Endodermal cell (in vitro differentiated cells): ENCODE measurements around the gene CBLIF. TPM values are rescaled to one million over a fixed set of nuclear protein-coding genes. Genes with fewer than 3 reads are reported as not detected.
"Not testable (repeated sequence)": the region's sequence is repeated elsewhere in the genome, so short reads cannot be mapped to it uniquely, and the experiment has no call there.

Source experiments
- DNase-seq: peaks from one replicate; pipeline ENCODE4 v3.0.0-alpha.2; 2017
- H3K27ac ChIP-seq: 2 replicates; pipeline ENCODE4 v1.5.1; 2013; ENCODE audit warnings: mild to moderate bottlenecking, low read depth, low read length, moderate library complexity
- H3K27me3 ChIP-seq: 2 replicates; pipeline ENCODE4 v1.6.1; 2013; ENCODE audit warnings: mild to moderate bottlenecking, low read length, moderate library complexity; ENCODE audit not compliant: insufficient read depth, control insufficient read depth, poor library complexity, severe bottlenecking
- H3K36me3 ChIP-seq: 2 replicates; pipeline ENCODE4 v1.7.0; 2013; ENCODE audit warnings: mild to moderate bottlenecking, low read length, moderate library complexity; ENCODE audit not compliant: control insufficient read depth, insufficient read depth
- H3K4me1 ChIP-seq: one replicate; pipeline ENCODE4 v1.7.0; 2013; ENCODE audit warnings: low read length; ENCODE audit not compliant: control insufficient read depth, insufficient read depth
- H3K4me3 ChIP-seq: 2 replicates; pipeline ENCODE4 v1.5.1; 2013; ENCODE audit warnings: mild to moderate bottlenecking, low read length, moderate library complexity
- H3K9ac ChIP-seq: 2 replicates; pipeline ENCODE4 v1.6.1; 2013; ENCODE audit warnings: mild to moderate bottlenecking, low read length, moderate library complexity; ENCODE audit not compliant: poor library complexity, severe bottlenecking; ENCODE audit errors: extremely low read depth
- H3K9me3 ChIP-seq: 2 replicates; pipeline ENCODE4 v1.6.1; 2013; ENCODE audit warnings: mild to moderate bottlenecking, low read length, moderate library complexity; ENCODE audit not compliant: control insufficient read depth
- H3K27ac Mint-ChIP-seq: 2 replicates; pipeline ENCODE4 v1.8.0; 2020; ENCODE audit warnings: mixed read lengths
- H3K27me3 Mint-ChIP-seq: 2 replicates; pipeline ENCODE4 v1.8.0; 2021; ENCODE audit warnings: mild to moderate bottlenecking, mixed read lengths; ENCODE audit not compliant: insufficient read depth
- H3K36me3 Mint-ChIP-seq: 2 replicates; pipeline ENCODE4 v1.8.0; 2020; ENCODE audit warnings: low read depth, mixed read lengths
- H3K4me1 Mint-ChIP-seq: 2 replicates; pipeline ENCODE4 v1.8.0; 2020; ENCODE audit warnings: mixed read lengths
- H3K4me3 Mint-ChIP-seq: 2 replicates; pipeline ENCODE4 v1.8.0; 2020; ENCODE audit warnings: mild to moderate bottlenecking, moderate library complexity, mixed read lengths
- H3K9me3 Mint-ChIP-seq: 2 replicates; pipeline ENCODE4 v1.8.0; 2020; ENCODE audit warnings: mild to moderate bottlenecking, mixed read lengths
- WGBS, 2 experiments: methylation state at CpG; one replicate each; pipeline versions ENCODE4 v1.1.5 to v1.1.7; 2013; ENCODE audit warnings: missing lambda C conversion rate in 2 of 2, mixed read lengths in 1 of 2; ENCODE audit not compliant: insufficient coverage in 1 of 2, insufficient read length in 1 of 2; 5-methylcytosine and 5-hydroxymethylcytosine counted together
- total RNA-seq, 2 donors: library from RNA; stranded (reverse); fragmentation: NEBNext Ultra II Directional in 1 of 2; extraction: Animal tissue kit (Norgen Biotek cat#: 25700) in 1 of 2; gene quantifications; 2 replicates in 1 of 2; 3 replicates in 1 of 2; pipeline ENCODE4 v1.2.1, GENCODE V29; 2021
- TF ChIP-seq, protein P1 (sequence below): fragments of 200-600 bp; sonication (generic); conservative IDR thresholded peaks from 2 replicates; pipeline ENCODE4 v1.5.0; 2021; ENCODE audit warnings: antibody characterized with exemption, mild to moderate bottlenecking

The CBLIF gene
- total RNA-seq, 2 donors from 2014 or later, result not detected

GRCh38 chr11:59818572-59818971, 26.7 kb downstream of the CBLIF start:
- Histone ChIP-seq H3K9me3 (no peaks in the 10 kb centered on the region), H3K36me3 (no peaks in the 10 kb centered on the region), H3K4me1 (peaks cover 12% of the 10 kb centered on the region), H3K27ac (no peak overlapping the region), H3K27me3 (no peaks in the 10 kb centered on the region), H3K9ac (no peak overlapping the region), H3K4me3 (no peak overlapping the region)
- H3K4me1 Mint-ChIP-seq, result peaks cover 32% of the 10 kb centered on the region
- no peak overlapping the region for H3K4me3 Mint-ChIP-seq
- WGBS, 2 experiments, result 89 to 91% methylated on average over 4 of the region's 4 CpGs
- H3K9me3 Mint-ChIP-seq, result no peaks in the 10 kb centered on the region
- no peaks in the 10 kb centered on the region for H3K27me3 Mint-ChIP-seq
- H3K27ac Mint-ChIP-seq, result no peak overlapping the region
- no peak for DNase-seq
- no peaks in the 10 kb centered on the region for H3K36me3 Mint-ChIP-seq
- TF ChIP-seq, protein P1, sequence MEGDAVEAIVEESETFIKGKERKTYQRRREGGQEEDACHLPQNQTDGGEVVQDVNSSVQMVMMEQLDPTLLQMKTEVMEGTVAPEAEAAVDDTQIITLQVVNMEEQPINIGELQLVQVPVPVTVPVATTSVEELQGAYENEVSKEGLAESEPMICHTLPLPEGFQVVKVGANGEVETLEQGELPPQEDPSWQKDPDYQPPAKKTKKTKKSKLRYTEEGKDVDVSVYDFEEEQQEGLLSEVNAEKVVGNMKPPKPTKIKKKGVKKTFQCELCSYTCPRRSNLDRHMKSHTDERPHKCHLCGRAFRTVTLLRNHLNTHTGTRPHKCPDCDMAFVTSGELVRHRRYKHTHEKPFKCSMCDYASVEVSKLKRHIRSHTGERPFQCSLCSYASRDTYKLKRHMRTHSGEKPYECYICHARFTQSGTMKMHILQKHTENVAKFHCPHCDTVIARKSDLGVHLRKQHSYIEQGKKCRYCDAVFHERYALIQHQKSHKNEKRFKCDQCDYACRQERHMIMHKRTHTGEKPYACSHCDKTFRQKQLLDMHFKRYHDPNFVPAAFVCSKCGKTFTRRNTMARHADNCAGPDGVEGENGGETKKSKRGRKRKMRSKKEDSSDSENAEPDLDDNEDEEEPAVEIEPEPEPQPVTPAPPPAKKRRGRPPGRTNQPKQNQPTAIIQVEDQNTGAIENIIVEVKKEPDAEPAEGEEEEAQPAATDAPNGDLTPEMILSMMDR, result no peak

- H3K27me3 ChIP-seq, H3K36me3 Mint-ChIP-seq, H3K36me3 ChIP-seq, H3K27ac ChIP-seq, H3K27me3 Mint-ChIP-seq, H3K9me3 Mint-ChIP-seq, H3K9ac ChIP-seq, H3K4me3 ChIP-seq, DNase-seq, H3K9me3 ChIP-seq, H3K4me3 Mint-ChIP-seq, H3K27ac Mint-ChIP-seq: not testable (repeated sequence)
- H3K4me1 ChIP-seq, result peaks cover 12% of the 10 kb centered on the region
- H3K4me1 Mint-ChIP-seq, result peaks cover 32% of the 10 kb centered on the region
- 100% methylated on average over 1 of the region's 1 CpG for WGBS, 2 experiments
Observed at GRCh38 chr11:59816434-59816833, 28.9 kb downstream of the CBLIF start.

DNA sequence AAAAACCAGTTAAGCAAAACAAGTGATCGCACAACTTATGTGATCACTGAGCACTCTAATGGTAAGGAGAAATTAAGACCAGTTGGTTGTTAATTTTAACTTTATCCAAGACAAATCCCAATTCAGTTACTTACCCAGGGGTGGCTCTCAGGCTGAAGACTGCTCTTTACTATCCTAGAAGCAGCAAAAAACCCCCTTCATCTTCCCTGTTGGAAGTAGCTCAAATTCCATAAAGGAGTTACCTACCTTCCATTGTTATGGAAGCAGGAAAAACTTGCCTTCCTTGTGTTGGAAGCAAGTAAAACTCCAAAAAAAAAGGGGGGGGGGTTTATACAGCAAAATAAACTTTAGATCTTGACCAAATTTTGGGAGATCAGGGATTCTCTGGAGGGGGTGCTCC, 29.5 kb downstream of the CBLIF start:
- Histone ChIP-seq H3K9ac (no peak overlapping the region), H3K36me3 (no peaks in the 10 kb centered on the region), H3K27me3 (no peaks in the 10 kb centered on the region), H3K4me1 (peaks cover 12% of the 10 kb centered on the region), H3K4me3 (no peak overlapping the region), H3K9me3 (no peaks in the 10 kb centered on the region), H3K27ac (no peak overlapping the region)
- Mint-ChIP-seq H3K36me3 (no peaks in the 10 kb centered on the region), H3K27me3 (no peaks in the 10 kb centered on the region), H3K4me1 (peaks cover 32% of the 10 kb centered on the region), H3K27ac (no peak overlapping the region), H3K4me3 (peak overlapping the region; percentile 24), H3K9me3 (no peaks in the 10 kb centered on the region)
- TF ChIP-seq, protein P1, result no peak
- no peak for DNase-seq
- WGBS, 2 experiments, result 83% methylated on average over 1 of the region's 1 CpG; no CpG with 5 or more reads in 1 of the 2 experiments

DNA sequence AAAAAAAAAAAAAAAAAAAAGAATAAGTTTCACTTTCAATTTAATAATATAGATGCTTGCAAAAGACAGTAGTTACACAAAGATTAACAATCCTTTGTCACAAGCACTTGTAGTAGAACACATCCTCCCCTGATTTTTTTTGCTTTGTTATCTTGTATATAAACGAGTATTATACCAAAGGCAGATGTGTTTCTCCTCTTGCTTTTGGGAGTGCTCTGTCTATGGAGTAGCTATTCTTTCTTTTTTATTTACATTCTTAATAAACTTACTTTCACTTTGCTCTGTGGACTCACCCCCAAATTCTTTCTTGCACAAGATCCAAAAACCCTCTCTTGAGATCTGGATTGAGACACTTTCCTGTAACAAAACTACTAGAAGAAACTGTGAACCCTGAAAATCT, 31.3 kb downstream of the CBLIF start:
- Histone ChIP-seq H3K4me3 (no peak overlapping the region), H3K27ac (no peak overlapping the region), H3K4me1 (peaks cover 12% of the 10 kb centered on the region), H3K27me3 (no peaks in the 10 kb centered on the region), H3K36me3 (peaks cover 4% of the 10 kb centered on the region), H3K9me3 (no peaks in the 10 kb centered on the region), H3K9ac (no peak overlapping the region)
- no peaks in the 10 kb centered on the region for H3K9me3 Mint-ChIP-seq
- no peaks in the 10 kb centered on the region for H3K27me3 Mint-ChIP-seq
- H3K4me1 Mint-ChIP-seq, result peaks cover 25% of the 10 kb centered on the region
- DNase-seq, result no peak
- H3K4me3 Mint-ChIP-seq, result no peak overlapping the region
- no CpG with 5 or more reads among the region's 1 CpG for WGBS, 2 experiments
- TF ChIP-seq, protein P1, result no peak
- no peaks in the 10 kb centered on the region for H3K36me3 Mint-ChIP-seq
- peak overlapping the region; percentile 1 for H3K27ac Mint-ChIP-seq
